CD4-positive, CD25-positive, alpha-beta regulatory T cell (primary cell): ENCODE results near the gene MAGEB17. TPM values are rescaled to one million over a fixed set of nuclear protein-coding genes. Genes with fewer than 3 reads are reported as not detected.

Experiments used
- ATAC-seq, 2 donors: fragments of 150-1000 bp; cut with Tn5 transposase; one replicate each; pipeline ENCODE4 v1.10.0; 2021; ENCODE audit warnings: low read depth in 2 of 2, moderate number of reproducible peaks in 2 of 2, moderate library complexity in 1 of 2
- DNase-seq, 3 donors: peaks; one replicate each; pipeline versions ENCODE4 v3.0.0 to v3.0.0-alpha.2; 2012 to 2022; ENCODE audit warnings: mixed read lengths in 1 of 3
- H3K27ac ChIP-seq: one replicate; pipeline ENCODE4 v1.7.0; 2013; ENCODE audit warnings: mild to moderate bottlenecking, low read length; ENCODE audit not compliant: insufficient read depth, poor library complexity, severe bottlenecking
- H3K27me3 ChIP-seq: one replicate; pipeline ENCODE4 v1.7.0; 2013; ENCODE audit warnings: low read length; ENCODE audit not compliant: control insufficient read depth, insufficient read depth
- H3K36me3 ChIP-seq: one replicate; pipeline ENCODE4 v1.7.0; 2013; ENCODE audit warnings: mild to moderate bottlenecking, low read length, moderate library complexity; ENCODE audit not compliant: control insufficient read depth, insufficient read depth
- H3K4me1 ChIP-seq: 2 replicates; pipeline ENCODE4 v1.7.0; 2013; ENCODE audit warnings: mild to moderate bottlenecking, low read length; ENCODE audit not compliant: insufficient read depth, control insufficient read depth, poor library complexity, severe bottlenecking
- H3K4me3 ChIP-seq: one replicate; pipeline ENCODE4 v1.7.0; 2013; ENCODE audit warnings: low read depth, mild to moderate bottlenecking, low read length, moderate library complexity
- H3K9me3 ChIP-seq, 2 experiments: 1 replicate in 1 of 2; 2 replicates in 1 of 2; pipeline ENCODE4 v1.7.0; 2013; ENCODE audit warnings: low read length in 2 of 2, mild to moderate bottlenecking in 1 of 2, moderate library complexity in 1 of 2; ENCODE audit not compliant: control insufficient read depth in 2 of 2
- H3K27ac Mint-ChIP-seq, 3 donors: one replicate each; pipeline ENCODE4 v1.8.0; 2020 to 2022; ENCODE audit warnings: mild to moderate bottlenecking in 3 of 3, mixed read lengths in 3 of 3, moderate library complexity in 2 of 3
- H3K27me3 Mint-ChIP-seq: one replicate; pipeline ENCODE4 v1.8.0; 2022; ENCODE audit warnings: mild to moderate bottlenecking, mixed read lengths
- H3K36me3 Mint-ChIP-seq: one replicate; pipeline ENCODE4 v1.8.0; 2020; ENCODE audit warnings: mixed read lengths
- H3K4me1 Mint-ChIP-seq, 4 donors: one replicate each; pipeline ENCODE4 v1.8.0; 2020 to 2022; ENCODE audit warnings: mixed read lengths in 4 of 4, mild to moderate bottlenecking in 1 of 4
- H3K4me3 Mint-ChIP-seq, 4 donors: one replicate each; pipeline ENCODE4 v1.8.0; 2020 to 2022; ENCODE audit warnings: mild to moderate bottlenecking in 4 of 4, mixed read lengths in 4 of 4, moderate library complexity in 3 of 4
- H3K9me3 Mint-ChIP-seq, 7 donors: one replicate each; pipeline ENCODE4 v1.8.0; 2020 to 2022; ENCODE audit warnings: mixed read lengths in 7 of 7, mild to moderate bottlenecking in 3 of 7, moderate library complexity in 2 of 7
- polyA plus RNA-seq, 4 donors: library from polyadenylated mRNA; unstranded; fragments of 300-500 nt; fragmentation: Illumina TruSeq; gene quantifications; one replicate each; pipeline ENCODE4 v1.2.3, GENCODE V29; 2021
- total RNA-seq: library from RNA; stranded (reverse); gene quantifications from one replicate; pipeline ENCODE4 v1.2.3, GENCODE V29; 2022

MAGEB17 gene
- total and polyA plus RNA-seq, 5 donors from 2014 or later = not detected

DNA sequence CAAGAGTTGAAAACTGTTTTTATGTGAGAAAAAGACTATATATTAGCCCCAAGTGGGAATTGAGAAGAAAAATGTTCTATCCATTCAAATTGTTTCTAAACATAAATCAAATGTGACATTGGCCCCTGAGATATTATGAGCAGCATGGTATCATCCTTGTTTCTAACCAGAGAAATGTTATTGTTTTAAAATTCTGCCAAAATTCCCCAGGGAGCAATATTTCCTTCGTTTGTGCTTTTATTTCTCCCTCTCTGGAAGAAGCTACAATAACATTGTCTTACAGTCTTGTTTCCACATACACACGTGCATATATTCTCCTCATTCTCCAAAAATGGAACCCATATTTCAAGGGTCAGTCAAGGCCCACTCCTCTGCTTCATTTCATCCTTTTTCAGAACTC lies 46.7 kb downstream of the MAGEB17 start:
- Histone ChIP-seq H3K9me3 (no peaks in the 10 kb centered on the region), H3K27me3 (no peaks in the 10 kb centered on the region)
- H3K4me1 Mint-ChIP-seq = no peaks in the 10 kb centered on the region

GRCh38 chrX:16215660-16216059 lies 48.4 kb downstream of the MAGEB17 start:
- Mint-ChIP-seq H3K4me3 (no peak overlapping the region), H3K9me3 (peaks cover 0 to 2% (median 0%) of the 10 kb centered on the region in 7 donors), H3K4me1 (no peaks in the 10 kb centered on the region), H3K27me3 (peaks cover 4% of the 10 kb centered on the region), H3K36me3 (no peaks in the 10 kb centered on the region), H3K27ac (no peak overlapping the region)
- no peaks in the 10 kb centered on the region for H3K9me3 ChIP-seq
- no peak overlapping the region for H3K4me3 ChIP-seq
- no peaks in the 10 kb centered on the region for H3K4me1 ChIP-seq
- no peaks in the 10 kb centered on the region for H3K27me3 ChIP-seq
- H3K36me3 ChIP-seq = no peaks in the 10 kb centered on the region
- ATAC-seq (no peak), DNase-seq (no peak)
- no peak overlapping the region for H3K27ac ChIP-seq

More for the DNA sequence above, 46.7 kb downstream of the MAGEB17 start:
- H3K27ac ChIP-seq = no peak overlapping the region
- no peaks in the 10 kb centered on the region for H3K4me1 ChIP-seq
- DNase-seq = no peak
- Mint-ChIP-seq H3K9me3 (peaks cover 0 to 2% (median 0%) of the 10 kb centered on the region in 7 donors), H3K4me3 (no peak overlapping the region), H3K27ac (no peak overlapping the region), H3K36me3 (no peaks in the 10 kb centered on the region), H3K27me3 (peaks cover 4% of the 10 kb centered on the region)
- ATAC-seq = no peak
- no peak overlapping the region for H3K4me3 ChIP-seq
- no peaks in the 10 kb centered on the region for H3K36me3 ChIP-seq

Other genes with a start within 250 kb of the MAGEB17 start
- not detected for gene GRPR, start 43.9 kb upstream of the MAGEB17 start, total RNA-seq
- gene GRPR, start 43.9 kb upstream of the MAGEB17 start, polyA plus RNA-seq = under 1 TPM in 2 of 4 donors, not detected in 2; 0.10 to 0.14 TPM